ENCODE data around the gene TTLL5.

TTLL5 gene

DNA sequence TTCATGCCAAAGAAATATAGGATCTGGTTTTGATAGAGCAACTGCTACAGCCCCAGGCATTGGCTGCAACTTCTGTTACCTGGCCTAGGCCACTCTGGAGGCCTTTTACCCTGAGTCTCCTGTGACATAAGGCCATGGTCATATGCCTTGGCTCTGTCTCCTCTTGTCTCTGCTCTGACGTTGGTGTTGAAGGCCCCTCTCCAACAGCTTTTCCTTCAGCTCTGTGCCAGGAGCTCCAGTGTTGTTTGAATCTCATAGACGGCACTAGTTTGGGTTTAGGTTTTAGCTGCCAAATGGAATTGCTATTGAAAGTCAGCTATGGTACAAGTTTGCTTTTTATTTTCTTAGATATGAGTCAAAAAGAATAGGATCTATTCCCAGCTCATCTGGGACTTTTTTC, 41.1 kb downstream of the TTLL5 start:
- no peak for DNase-seq

DNA sequence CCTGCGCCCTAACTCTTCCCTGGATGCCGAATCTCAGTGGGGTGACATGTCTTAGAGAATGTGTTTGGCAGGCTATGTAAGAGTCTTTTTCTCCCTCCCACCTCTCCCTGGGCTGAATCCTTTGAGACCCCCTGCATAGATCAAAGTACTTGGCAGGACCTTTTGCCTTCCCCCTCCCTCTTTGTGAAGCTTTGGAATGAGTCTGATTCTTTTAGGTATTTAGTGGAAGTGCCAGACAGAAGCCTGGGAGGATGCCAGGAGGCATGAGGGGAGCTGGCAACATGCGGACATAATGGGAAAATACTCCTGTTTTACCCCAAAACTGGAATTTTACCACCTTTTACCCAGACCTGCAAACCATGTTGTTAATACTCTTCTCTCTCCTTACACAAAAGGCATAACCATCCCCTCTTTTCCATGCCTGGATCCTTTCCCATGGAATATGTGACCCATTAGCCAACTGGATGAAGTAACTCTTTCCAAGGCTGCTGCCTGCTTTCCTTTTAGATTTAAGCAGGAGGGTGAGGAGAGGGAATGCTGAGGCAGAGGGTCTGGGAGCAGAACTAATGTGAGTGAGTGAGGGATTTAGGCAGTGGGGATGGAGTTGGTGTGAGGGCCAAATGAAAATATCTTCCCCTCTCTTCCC, 41.7 kb downstream of the TTLL5 start:
- no peak for DNase-seq

DNA sequence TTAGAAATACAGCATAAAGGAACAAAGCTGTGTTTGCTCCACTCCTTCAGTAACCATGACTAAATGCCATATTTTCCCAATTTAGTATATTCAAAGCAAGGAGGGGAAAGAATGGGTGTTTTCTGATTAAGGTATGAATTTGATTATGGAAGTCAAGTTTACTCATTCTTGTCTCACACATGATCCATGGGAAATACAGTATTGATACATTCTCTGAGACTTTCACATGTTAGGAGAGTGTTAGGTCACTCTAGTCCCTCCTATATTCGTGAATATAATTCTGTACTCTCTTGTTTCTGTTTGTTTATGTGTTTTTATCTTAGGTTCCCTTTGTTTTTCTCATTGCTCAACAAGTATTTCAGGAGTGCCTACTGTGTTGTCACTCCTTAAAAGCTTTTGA, 42.4 kb downstream of the TTLL5 start:
- no peak for DNase-seq

DNA sequence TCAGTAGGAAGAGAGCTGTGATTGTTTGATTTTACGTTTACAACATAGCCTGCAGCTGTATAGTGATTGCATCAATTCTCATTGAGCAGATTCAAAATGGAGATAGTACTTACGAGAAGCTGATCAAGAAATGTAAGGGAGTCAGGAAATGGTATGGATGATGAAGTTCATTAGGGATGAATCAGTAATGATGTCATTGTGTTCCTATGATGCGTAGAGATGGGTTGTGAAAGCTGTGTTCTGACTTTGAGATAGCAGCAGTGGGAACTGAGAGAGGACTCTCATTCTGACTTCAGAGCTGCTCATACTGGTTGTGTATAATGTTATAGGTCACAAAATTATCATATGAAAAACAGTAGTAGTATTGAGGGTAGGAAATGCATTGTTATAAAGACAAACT, 44.0 kb downstream of the TTLL5 start:
- no peak for DNase-seq

DNA sequence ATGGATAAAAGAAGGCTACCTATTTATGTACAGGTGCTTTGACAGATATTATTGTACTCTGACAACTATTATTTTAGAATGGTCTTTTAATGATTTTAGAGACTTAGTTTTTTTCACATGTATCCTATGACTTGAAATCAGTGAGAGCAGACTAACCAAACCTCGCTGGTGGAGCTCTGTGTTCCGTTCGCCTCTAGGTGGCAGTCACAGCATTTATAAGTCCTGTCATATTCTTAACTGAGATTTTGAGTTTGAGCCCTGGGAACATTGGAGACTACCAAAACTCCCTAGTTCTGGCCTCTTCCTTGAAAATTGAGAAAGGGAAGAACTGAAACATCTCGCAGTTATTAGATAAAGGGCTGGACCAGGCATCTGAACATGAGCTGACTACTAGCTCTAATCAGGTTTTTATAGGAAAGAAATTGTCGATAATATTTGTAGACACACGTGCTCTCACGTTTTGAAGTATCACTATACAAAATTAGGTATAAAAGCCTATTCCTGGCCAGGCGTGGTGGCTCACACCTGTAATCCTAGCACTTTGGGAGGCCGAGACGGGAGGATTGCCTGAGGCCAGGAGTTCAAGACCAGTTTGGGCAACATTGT, 48.3 kb downstream of the TTLL5 start:
- DNase-seq: peak; percentile 59

DNA sequence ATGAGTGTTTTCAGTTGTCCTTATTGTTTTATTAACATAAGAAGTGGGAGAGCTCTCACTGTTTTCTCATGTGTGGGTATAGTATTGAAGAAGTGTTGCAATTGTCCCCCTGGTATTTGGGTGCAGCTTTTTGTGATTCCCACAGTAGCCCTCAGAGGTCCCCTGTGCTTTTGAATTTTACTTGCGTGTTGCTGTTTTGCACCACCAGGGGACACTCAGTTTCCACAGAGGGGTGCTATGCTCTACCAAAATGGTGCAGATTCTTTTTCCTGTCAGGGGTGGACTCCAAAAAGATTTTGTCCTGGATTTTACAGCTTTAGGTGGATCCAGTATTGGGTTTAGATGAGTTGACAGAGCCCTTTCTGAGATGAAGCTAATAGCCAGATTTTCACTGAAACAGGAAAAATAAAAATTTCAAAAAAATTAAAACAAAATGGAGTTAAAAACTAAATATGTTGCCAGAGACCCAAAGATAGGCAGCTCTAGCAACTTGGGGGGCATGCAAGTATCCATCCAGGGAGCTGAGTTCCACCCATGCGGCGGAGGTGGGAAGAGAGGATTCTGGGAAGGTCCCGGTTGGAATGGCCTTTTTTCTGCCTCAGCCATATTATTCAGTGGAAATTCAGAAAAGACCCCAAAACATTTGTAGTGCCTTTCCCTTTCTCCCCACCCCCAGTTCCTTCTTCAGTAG, 50.2 kb downstream of the TTLL5 start:
- DNase-seq: peak; percentile 17

DNA sequence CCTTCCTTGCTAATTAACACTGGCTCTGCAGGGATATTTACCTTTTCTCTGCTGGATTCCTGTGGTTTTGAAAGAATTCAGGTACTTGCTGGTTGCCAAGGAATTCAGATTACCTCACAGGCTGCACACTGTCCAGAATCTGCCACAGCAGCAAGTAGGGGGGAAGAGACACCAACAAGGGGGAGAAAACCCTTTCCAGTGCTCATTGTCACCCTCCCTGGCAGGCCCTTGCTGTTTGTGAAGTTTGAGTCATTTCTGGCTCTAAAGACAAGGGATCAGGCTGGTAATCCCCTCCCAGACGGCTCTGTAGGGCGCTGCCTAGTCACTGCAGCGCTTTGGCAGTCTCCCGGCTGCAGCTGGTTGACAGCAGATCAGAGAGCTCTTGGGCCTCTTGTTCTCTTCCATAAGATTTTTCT, 50.8 kb downstream of the TTLL5 start:
- peak; percentile 98 for DNase-seq

DNA sequence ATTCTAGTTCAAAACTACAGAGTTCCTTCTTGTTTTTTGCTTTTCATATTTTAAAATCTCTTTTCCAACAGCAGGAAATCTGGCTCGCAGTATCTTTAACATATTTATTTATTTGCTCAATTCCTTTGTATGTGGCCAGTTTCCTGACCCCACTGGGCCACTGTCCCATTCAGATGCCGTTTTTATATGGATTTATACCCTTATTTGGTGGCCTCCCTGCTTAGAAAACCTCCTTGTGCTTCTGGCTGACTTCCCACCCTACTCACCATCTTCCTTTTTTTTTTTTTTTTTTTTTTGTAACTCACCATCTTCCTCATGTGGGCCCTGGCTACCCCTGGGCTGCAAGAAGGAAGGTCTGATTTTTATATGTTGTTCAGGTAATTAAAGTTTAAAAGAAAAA, 53.9 kb downstream of the TTLL5 start:
- DNase-seq: no peak

DNA sequence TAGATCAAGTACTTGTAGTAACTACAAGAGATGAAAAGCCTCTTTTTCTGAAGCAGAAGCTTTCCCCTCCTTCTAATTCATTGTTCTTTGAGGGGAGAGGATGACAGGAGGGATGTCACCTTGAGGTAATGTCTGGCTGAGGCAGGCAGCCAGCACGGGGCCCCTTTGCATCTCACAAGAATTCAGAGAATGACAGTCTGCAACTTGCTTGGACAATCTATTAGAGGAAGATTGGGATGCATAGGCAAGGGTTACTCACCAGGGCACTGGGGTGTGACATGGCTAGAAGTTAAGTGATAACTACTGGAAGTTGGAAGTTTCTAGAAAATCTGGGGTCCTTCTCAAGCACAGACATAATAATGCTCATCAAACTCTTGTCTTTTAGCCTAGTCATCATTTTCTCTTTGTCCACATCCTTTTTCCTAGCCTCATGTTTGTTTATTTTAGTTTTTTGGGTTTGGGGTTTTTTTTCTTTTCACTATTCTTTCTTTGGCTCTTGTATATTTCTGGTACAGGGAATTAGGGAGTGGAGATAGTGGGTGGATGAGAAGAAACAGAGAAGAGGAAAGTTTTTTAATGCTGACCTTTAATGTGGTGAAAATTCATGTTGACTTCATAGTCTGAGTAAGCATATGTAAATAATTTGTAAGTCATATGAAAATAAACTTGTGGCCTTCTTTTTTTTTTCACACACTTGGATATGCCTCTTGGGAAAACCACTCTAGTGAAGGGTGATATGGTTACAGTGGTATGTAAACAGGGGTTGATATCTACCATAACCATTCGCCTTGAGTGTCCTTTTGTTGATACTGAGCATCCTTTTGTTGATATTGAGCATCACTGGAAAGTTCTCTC, 55.1 kb downstream of the TTLL5 start:
- DNase-seq: peak; percentile 62

DNA sequence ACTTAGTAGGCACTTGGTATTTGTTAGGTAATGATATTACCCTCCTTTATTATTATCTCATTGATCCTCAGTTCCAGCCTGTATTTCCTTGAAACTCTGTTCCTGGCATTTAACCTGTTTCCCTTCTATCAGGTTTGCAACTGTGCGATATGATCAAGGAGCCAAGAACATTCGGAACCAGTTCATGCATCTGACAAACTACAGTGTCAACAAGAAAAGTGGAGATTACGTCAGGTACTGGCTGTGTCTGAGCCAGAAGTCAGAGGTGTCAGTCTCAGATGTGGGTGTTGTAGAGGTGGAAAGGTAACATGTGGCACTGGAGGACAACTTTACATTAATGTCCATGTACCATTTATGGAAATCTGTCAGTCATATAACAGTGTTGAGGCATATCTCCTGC, 56.7 kb downstream of the TTLL5 start:
- no peak for DNase-seq

DNA sequence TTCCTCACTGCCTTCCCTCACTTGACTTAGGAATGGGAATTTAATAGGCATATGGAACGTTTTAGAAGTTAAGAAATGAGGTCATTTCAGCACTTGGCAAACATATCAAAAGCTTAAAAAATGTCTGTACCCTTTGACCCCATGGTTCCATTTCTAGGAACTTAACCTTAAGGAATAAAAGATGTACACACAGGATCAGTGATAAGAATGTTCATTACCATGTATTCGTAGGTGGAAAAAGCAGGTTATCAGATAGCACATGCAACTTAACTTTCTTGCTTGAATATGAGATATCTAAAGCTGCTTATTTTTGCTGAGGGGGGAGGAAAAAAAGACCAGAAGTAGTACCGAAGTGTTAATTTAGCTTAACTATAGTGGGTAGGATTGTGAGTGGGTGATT, 57.2 kb downstream of the TTLL5 start:
- DNase-seq: no peak

DNA sequence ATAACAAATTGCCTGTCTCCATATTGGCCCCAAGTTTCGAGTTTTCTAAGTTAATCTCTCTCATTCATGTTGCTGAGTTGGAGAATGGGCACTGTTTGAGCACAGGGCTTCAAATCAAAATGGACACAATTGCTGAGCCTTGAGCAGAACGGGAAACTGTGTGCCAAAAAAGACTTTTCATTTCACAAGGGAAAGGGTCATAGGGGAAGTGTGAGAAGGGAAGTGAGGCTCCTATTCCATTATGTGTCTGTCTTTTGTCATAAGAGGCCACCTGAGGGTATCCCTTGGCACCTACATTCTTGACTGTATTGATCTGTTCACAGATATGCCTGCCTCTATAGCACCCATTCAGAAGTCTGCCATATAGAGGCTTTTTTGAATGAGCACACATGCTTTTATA, 59.1 kb downstream of the TTLL5 start:
- DNase-seq: no peak

DNA sequence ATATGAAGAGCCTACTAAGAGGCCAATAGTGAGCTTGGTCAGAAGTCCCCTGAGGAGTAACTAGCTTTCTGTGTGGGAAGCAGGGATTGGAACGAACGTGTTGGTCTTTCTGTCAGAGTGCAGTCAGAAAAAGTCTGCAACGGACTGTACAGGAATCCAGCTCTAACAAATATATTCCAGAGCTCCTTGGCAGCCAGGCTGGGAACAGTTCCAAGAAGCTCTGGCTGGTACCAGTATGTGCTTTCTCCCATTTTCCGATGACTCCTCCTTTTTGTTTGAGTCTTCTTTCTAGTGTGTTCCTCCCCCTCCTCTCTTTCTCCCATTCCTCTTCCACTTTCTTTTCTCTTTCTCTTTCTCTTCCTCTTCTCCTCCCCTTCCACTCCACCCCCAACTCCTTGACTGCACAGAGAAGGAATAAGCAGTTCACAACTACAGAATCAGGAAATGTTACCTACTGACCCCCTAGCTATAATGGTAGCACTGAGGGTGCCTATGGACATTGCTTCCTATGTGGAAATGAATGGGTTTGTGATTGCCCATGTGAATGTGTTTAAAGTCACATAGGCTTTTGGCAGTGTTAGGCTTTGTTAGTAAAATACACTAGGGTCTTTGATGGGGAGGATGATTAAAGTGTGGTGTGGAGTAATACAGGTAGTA, 59.9 kb downstream of the TTLL5 start:
- DNase-seq: peak; percentile 86

DNA sequence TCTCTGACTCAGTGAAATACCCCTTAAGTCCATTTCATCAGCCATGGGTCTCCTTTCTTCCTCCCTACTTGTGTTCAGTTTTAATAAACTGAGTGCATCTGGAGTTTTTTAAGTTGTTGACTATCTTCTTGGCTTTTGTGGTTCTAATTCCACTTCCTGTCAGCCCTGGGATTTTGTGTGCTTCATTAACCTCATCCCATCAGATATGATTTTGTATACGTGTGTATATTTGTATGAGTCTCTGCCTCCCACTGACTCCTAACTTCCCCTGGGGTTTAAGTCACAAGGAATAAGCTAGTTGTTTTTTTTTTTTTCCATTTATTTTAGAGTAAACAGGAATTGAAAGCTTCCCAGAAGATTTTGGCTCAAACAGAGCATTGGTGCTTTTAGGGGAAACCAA, 62.7 kb downstream of the TTLL5 start:
- DNase-seq: no peak

DNA sequence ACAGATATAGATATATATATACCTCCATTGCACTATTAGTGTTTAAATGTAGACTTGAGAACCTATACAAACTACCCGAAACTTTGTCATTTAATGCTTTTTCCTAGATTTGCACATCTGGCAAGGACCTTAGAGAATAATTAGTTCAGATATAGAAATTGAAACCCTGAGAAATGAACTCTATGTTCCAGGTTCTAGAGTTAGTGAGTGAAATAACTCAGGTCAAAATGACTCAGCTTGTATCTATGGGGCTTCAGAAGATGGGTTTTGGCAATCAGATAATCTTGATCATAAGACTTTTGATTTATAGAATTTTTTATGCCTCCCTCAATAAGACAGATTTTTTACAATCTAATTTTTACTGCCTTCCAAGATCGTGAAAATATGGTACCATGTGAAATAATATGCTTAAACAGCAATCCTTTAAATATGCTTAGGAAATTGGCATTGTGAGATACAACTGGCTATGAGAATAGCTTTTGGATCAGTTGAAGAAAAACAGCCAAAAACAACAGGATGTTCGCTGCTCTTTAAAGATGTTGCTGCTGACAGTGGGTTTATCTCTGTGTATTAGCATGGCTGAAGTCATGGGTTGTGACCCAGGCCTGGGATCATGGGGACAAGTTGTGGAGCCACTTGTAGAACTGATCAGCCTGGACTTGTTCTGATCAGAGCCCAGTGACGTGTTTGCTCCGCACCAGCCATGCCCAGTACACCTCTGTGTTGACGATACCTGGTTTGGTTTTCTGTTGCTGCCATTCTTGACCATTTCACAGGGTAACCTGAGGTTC, 63.6 kb downstream of the TTLL5 start:
- DNase-seq: no peak

DNA sequence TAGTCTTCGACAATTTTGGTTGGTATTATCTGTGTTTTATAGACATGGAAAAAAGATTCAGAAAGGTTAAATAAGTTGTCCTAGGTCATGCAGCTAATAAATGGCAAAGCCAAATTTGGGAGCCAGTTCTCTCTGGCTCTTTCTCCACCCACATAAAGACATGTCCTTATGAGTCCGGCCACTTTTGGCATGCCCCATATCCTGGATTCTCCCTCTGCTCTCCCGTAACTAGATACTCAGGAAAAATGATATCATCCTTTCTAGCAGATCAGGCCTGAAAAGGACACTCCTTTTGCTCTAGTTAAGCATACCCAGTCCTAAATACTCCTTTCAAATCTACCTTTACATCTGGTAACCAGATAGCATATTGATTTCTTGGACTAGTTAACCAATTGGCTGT, 64.4 kb downstream of the TTLL5 start:
- no peak for DNase-seq

DNA sequence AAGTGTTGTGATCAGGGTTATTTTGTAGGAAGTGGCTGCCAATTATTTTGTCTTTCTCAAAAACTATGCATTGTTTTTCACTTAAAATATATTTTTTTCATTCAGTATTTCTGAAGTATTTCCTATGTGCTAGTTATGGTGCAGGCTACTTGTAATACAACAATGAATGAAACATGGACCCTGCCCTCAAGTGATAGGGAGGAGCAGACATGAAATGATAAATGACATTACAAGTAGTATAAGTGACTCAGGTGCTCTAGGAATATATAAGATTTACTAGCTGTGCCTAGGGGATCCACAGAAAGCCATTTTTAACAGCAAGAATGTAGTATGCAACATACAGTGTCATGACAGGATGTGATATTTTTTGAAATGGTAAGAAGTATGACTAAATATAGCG, 65.3 kb downstream of the TTLL5 start:
- no peak for DNase-seq

DNA sequence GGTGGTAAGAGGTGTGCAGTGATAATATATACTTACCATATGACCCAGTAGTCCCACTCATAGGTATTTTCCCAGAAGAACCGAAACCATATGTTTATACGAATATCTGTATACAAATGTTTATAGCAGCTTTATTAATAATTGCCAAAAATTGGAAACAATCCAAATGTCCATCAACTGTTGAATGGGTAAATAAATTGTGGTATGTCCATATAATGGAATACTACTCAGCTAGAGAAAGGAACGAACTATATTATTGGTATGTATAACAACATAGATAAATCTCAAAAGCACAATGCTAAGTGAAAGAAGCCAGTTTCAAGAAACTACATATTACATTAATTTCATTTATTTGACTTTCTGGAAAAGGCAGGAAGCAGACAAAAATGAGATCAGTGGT, 66.1 kb downstream of the TTLL5 start:
- no peak for DNase-seq

DNA sequence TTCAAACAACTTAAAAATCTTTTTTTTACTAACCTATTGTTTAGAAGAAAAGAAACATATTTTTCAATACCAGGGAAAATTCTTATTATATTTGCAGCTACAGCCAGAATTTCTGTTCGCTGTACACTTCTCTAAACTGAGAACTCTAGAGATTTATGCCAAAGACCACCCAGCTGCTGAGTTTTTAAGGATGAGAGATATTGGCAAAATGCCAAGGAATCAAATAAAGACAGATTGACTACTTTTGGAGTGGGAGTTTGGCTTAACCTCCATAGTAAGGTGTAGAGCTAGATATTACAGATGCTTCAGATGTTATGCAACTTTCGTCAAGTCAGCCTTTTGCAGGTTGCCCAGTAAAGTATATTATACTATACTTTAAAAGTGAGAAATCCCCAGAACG, 71.8 kb downstream of the TTLL5 start:
- DNase-seq: no peak

DNA sequence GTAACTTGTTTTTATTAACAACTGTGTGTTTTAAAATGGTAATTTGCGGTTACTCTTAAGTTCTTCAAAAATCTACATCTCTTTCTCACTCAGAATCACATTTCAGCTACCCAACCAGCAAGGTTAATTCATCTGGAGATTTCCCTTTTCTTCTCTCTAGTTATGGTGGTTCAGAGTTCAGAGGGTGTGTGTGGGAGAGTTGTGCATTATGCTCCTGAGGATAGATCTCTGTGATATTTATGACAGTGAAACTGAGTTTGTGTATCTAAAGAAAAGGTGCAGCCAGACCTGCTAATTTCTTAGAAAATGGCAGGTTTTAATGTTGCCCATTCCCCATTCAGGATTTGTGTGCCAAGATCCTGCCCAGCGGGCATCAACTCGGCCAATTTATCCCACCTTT, 73.8 kb downstream of the TTLL5 start:
- DNase-seq: no peak

DNA sequence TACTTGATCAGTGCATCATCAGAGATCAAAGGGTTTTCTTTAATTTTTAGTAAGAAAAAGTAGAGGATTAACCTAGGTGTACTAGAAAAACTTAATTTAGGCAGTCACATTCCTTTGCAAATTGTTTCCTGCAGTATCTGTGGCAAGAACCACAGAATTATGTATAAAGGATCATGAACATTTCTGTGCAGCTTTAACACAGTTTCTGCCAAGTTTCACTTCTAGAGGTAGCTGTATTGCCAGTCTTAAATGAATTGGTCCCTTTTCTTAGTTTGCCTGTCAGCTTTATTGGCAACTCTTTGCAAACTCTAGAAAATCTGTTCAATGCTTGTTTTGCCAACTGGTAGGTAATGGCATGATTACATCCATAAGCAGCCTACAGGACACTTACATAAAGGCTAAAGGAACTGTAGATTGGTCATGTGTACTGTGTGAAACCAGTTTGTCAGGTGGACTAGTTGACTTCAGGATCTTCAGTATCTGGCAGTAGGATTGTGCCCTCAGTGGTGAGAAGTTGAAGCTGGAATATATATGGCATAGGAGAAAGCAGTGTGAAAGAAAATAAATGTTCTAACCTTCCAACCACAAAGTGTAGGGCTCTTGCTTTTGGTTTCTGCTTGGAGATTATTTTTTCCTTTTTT, 75.9 kb downstream of the TTLL5 start:
- no peak for DNase-seq

DNA sequence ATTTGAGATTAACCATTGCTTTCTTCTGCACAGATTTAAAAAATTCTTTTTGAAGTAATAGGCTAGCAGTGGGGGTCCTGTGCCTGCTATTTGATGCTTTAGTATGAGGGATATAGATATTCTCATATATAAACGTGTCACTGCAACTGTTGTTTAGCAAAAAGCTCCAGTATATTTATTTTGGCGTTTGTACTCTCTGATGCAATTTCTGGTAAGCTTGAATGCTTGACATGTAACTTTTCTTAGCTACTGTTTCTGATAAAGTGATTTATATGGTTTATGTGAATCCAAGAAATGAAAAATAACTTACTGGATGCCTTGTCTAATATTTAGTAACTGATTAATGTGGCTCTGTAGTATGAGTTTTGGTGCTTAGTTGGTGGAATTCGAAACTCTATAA, 77.1 kb downstream of the TTLL5 start:
- no peak for DNase-seq
